HG02938 (cell line): ENCODE measurements around the gene RRAS2.
"Not testable (repeated sequence)": the region's sequence is repeated elsewhere in the genome, so short reads cannot be mapped to it uniquely, and the experiment has no call there.

Source experiments
- ATAC-seq: cut with Tn5 transposase; IDR thresholded peaks from one replicate; pipeline ENCODE4 v1.9.1; 2021; ENCODE audit warnings: mild to moderate bottlenecking, moderate library complexity; ENCODE audit not compliant: unreplicated experiment

The RRAS2 gene

GRCh38 chr11:14308897-14309387 lies 50.0 kb downstream of the RRAS2 start:
- peak; percentile 35 for ATAC-seq

- peak; percentile 50 for ATAC-seq
Measured at GRCh38 chr11:14308114-14308896, 50.7 kb downstream of the RRAS2 start.

- no peak for ATAC-seq
Measured at GRCh38 chr11:14306481-14306880, 52.5 kb downstream of the RRAS2 start.

- no peak for ATAC-seq
Measured at GRCh38 chr11:14305649-14306048, 53.3 kb downstream of the RRAS2 start.

- no peak for ATAC-seq
Measured at GRCh38 chr11:14304601-14305000, 54.4 kb downstream of the RRAS2 start.

- peak; percentile 85 for ATAC-seq
Measured at GRCh38 chr11:14300661-14301304, 58.2 kb downstream of the RRAS2 start.

- no peak for ATAC-seq
Measured at GRCh38 chr11:14299921-14300320, 59.1 kb downstream of the RRAS2 start.

GRCh38 chr11:14290422-14290821 lies 68.6 kb downstream of the RRAS2 start:
- ATAC-seq = no peak

- ATAC-seq = no peak
Measured at GRCh38 chr11:14288189-14288935, 70.6 kb downstream of the RRAS2 start.

- ATAC-seq = not testable (repeated sequence)
Measured at GRCh38 chr11:14278869-14279268, 80.1 kb downstream of the RRAS2 start.

- no peak for ATAC-seq
Measured at GRCh38 chr11:14275076-14275475, 83.9 kb downstream of the RRAS2 start.

- ATAC-seq = no peak
Measured at GRCh38 chr11:14273895-14274294, 85.1 kb downstream of the RRAS2 start.

- ATAC-seq = peak; percentile 68
Measured at GRCh38 chr11:14270690-14271542, 88.1 kb downstream of the RRAS2 start.

- no peak for ATAC-seq
Measured at GRCh38 chr11:14269692-14270573, 89.0 kb downstream of the RRAS2 start.

GRCh38 chr11:14267861-14268635 lies 90.9 kb downstream of the RRAS2 start:
- no peak for ATAC-seq

- no peak for ATAC-seq
Measured at GRCh38 chr11:14266622-14267021, 92.4 kb downstream of the RRAS2 start.

GRCh38 chr11:14264966-14265365 lies 94.0 kb downstream of the RRAS2 start:
- ATAC-seq = no peak

GRCh38 chr11:14262271-14262846 lies 96.6 kb downstream of the RRAS2 start:
- no peak for ATAC-seq

GRCh38 chr11:14261066-14261465 lies 97.9 kb downstream of the RRAS2 start:
- ATAC-seq = no peak
